ENCODE measurements around the gene FARS2.

Gene FARS2

DNA sequence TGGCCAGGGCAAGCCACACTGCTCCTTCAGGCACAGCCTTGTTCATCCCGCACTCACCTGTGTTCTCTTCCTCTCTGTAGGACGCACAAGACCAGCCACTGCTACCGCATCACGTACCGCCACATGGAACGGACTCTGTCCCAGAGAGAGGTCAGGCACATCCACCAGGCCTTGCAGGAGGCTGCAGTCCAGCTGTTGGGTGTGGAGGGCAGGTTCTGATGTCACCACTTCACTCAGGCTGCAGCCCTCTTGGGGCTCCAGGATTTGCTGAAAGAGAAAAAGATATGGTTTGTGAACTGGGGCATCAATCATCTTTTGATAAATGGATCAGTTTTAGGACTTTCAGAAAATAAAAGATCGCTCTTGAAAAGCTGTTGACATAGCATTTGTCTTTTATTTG is 509.9 kb downstream of the FARS2 start:
- Histone ChIP-seq H2BK120ac (ENCODE audit: insufficient read depth, low read length, poor library complexity) (no peak overlapping the region), H4K91ac (ENCODE audit: low read depth, low read length) (no peak overlapping the region), H3K36me3 (ENCODE audit: control insufficient read depth in 1 of 2, insufficient read depth in 2 of 2, low read length in 2 of 2) (no peaks in the 10 kb centered on the region), H3K4ac (ENCODE audit: low read depth, low read length) (no peak overlapping the region), H3K4me3 (ENCODE audit: low read depth, low read length) (no peak overlapping the region), H3K23ac (ENCODE audit: low read length) (no peak overlapping the region), H3K18ac (ENCODE audit: low read length) (no peak overlapping the region), H2BK5ac (ENCODE audit: low read depth, low read length, poor library complexity) (no peak overlapping the region), H3K4me2 (ENCODE audit: low read length) (no peak overlapping the region), H3K9me3 (ENCODE audit: insufficient read depth, low read depth, low read length) (peaks cover 2% of the 10 kb centered on the region), H2AFZ (ENCODE audit: insufficient read depth, low read length, poor library complexity) (no peak overlapping the region), H4K8ac (ENCODE audit: low read depth, low read length) (no peak overlapping the region), H3K4me1 (ENCODE audit: control insufficient read depth in 1 of 2, insufficient read depth in 2 of 2, low read length in 2 of 2) (peaks cover 5 to 6% of the 10 kb centered on the region in 2 experiments), H3K27ac (ENCODE audit: low read depth, low read length) (no peak overlapping the region), H3K27me3 (ENCODE audit: insufficient read depth, low read length) (no peaks in the 10 kb centered on the region), H2BK12ac (ENCODE audit: low read length) (no peak overlapping the region), H3K14ac (ENCODE audit: low read length) (no peak overlapping the region), H3K79me1 (ENCODE audit: low read length) (no peaks in the 10 kb centered on the region), H4K12ac (ENCODE audit: low read depth, low read length) (no peak overlapping the region), H2AK5ac (ENCODE audit: low read length) (no peak overlapping the region), H3K79me2 (ENCODE audit: control insufficient read depth, insufficient read depth, low read length, poor library complexity) (no peaks in the 10 kb centered on the region), H3K9ac (ENCODE audit: low read length) (no peak overlapping the region)
- DNase-seq: no peak
- no CpG with 5 or more reads among the region's 7 CpGs for WGBS (ENCODE audit: extremely low coverage, insufficient coverage, insufficient read length)

DNA sequence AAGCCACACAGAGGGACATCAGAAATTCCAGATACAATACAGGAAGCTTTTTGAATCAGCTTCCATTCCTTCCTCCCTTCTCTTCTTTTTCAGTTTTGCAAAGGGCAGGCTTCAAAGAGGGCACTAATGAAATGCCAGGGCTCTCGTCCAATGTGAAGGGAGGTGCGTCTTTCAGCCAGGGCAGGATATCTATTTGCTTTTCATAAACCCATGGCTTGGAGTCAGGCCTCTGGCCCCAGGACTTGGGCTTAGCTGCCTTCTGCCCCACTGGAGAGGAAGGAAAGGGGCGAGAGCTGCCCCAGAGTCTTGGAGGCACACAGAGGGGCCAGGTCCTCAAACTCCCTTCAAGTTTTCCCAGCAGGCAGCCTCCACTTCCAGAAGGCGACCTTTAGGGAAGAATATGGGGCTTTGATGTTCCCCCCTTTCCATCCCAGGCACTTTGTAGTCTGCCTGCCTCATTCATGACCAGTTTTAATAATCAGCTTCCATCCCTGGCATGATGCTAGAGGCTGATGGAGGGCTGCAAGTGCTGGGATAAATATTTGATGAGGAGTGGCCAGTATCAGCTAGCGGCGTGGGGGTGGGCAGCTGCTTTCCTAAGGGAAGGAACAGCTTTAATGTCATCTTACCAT is 510.6 kb downstream of the FARS2 start:
- WGBS (ENCODE audit: extremely low coverage, insufficient coverage, insufficient read length): no CpG with 5 or more reads among the region's 6 CpGs

DNA sequence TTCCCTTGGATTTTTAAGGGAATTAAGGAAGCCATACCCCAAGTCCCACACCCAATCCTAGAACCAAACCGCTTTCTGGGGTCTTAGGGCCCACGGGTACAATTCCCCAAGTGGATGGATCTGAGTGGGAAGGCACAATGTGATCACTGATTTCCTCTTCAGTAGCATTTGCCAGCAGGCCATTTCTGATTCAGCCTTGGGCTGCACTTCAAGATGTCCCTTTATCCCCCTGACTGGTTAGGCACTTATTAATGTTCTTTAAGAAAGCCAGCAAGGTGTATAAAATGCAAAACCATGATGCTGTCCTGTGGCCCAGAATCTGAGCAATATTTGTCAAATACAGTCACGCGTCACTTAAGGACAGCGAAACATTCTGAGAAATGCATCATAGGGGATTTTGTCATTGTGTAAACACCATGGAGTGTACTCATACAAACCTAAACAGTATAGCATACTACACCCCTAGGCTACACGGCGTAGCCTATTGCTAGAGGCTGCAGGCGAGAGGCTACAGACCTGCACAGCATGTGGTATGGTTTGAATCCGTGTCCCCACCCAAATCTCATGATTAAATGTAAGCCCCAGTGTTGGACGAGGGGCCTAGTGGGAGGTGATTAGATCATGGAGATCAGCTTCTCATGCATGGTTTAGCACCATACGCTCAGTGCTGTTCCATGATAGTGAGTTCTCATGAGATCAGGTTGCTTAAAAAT is 511.3 kb downstream of the FARS2 start:
- peaks cover 2% of the 10 kb centered on the region for H3K9me3 ChIP-seq (ENCODE audit: insufficient read depth, low read depth, low read length)
- H3K36me3 ChIP-seq (ENCODE audit: control insufficient read depth in 1 of 2, insufficient read depth in 2 of 2, low read length in 2 of 2): no peaks in the 10 kb centered on the region
- WGBS (ENCODE audit: extremely low coverage, insufficient coverage, insufficient read length): no CpG with 5 or more reads among the region's 11 CpGs
- no peak overlapping the region for H4K91ac ChIP-seq (ENCODE audit: low read depth, low read length)
- H2BK5ac ChIP-seq (ENCODE audit: low read depth, low read length, poor library complexity): no peak overlapping the region
- H3K18ac ChIP-seq (ENCODE audit: low read length): no peak overlapping the region
- H2AK5ac ChIP-seq (ENCODE audit: low read length): no peak overlapping the region
- H2AFZ ChIP-seq (ENCODE audit: insufficient read depth, low read length, poor library complexity): no peak overlapping the region
- H3K79me1 ChIP-seq (ENCODE audit: low read length): no peaks in the 10 kb centered on the region
- no peak overlapping the region for H3K14ac ChIP-seq (ENCODE audit: low read length)
- H3K23ac ChIP-seq (ENCODE audit: low read length): no peak overlapping the region
- no peak overlapping the region for H3K4me2 ChIP-seq (ENCODE audit: low read length)
- H3K4me1 ChIP-seq (ENCODE audit: control insufficient read depth in 1 of 2, insufficient read depth in 2 of 2, low read length in 2 of 2): peaks cover 5 to 6% of the 10 kb centered on the region in 2 experiments
- H3K79me2 ChIP-seq (ENCODE audit: control insufficient read depth, insufficient read depth, low read length, poor library complexity): no peaks in the 10 kb centered on the region
- H4K12ac ChIP-seq (ENCODE audit: low read depth, low read length): no peak overlapping the region
- no peak overlapping the region for H3K9ac ChIP-seq (ENCODE audit: low read length)
- DNase-seq: peak; percentile 93 to 97
- H2BK120ac ChIP-seq (ENCODE audit: insufficient read depth, low read length, poor library complexity): no peak overlapping the region
- H2BK12ac ChIP-seq (ENCODE audit: low read length): no peak overlapping the region
- H4K8ac ChIP-seq (ENCODE audit: low read depth, low read length): no peak overlapping the region
- no peak overlapping the region for H3K4ac ChIP-seq (ENCODE audit: low read depth, low read length)
- no peaks in the 10 kb centered on the region for H3K27me3 ChIP-seq (ENCODE audit: insufficient read depth, low read length)
- H3K4me3 ChIP-seq (ENCODE audit: low read depth, low read length): no peak overlapping the region
- H3K27ac ChIP-seq (ENCODE audit: low read depth, low read length): no peak overlapping the region

More for the DNA sequence above, 510.6 kb downstream of the FARS2 start:
- Histone ChIP-seq H2AFZ (ENCODE audit: insufficient read depth, low read length, poor library complexity) (no peak overlapping the region), H3K4ac (ENCODE audit: low read depth, low read length) (no peak overlapping the region), H3K4me2 (ENCODE audit: low read length) (no peak overlapping the region), H3K4me1 (ENCODE audit: control insufficient read depth in 1 of 2, insufficient read depth in 2 of 2, low read length in 2 of 2) (peaks cover 5 to 6% of the 10 kb centered on the region in 2 experiments), H3K27me3 (ENCODE audit: insufficient read depth, low read length) (no peaks in the 10 kb centered on the region), H4K8ac (ENCODE audit: low read depth, low read length) (no peak overlapping the region), H2BK12ac (ENCODE audit: low read length) (no peak overlapping the region), H2AK5ac (ENCODE audit: low read length) (no peak overlapping the region), H2BK5ac (ENCODE audit: low read depth, low read length, poor library complexity) (no peak overlapping the region), H3K79me1 (ENCODE audit: low read length) (no peaks in the 10 kb centered on the region), H3K27ac (ENCODE audit: low read depth, low read length) (no peak overlapping the region), H4K91ac (ENCODE audit: low read depth, low read length) (no peak overlapping the region), H3K9me3 (ENCODE audit: insufficient read depth, low read depth, low read length) (peaks cover 2% of the 10 kb centered on the region), H3K79me2 (ENCODE audit: control insufficient read depth, insufficient read depth, low read length, poor library complexity) (no peaks in the 10 kb centered on the region), H2BK120ac (ENCODE audit: insufficient read depth, low read length, poor library complexity) (no peak overlapping the region), H3K4me3 (ENCODE audit: low read depth, low read length) (no peak overlapping the region), H3K14ac (ENCODE audit: low read length) (no peak overlapping the region), H3K9ac (ENCODE audit: low read length) (no peak overlapping the region), H3K23ac (ENCODE audit: low read length) (no peak overlapping the region), H3K18ac (ENCODE audit: low read length) (no peak overlapping the region), H4K12ac (ENCODE audit: low read depth, low read length) (no peak overlapping the region), H3K36me3 (ENCODE audit: control insufficient read depth in 1 of 2, insufficient read depth in 2 of 2, low read length in 2 of 2) (no peaks in the 10 kb centered on the region)
- DNase-seq: no peak

DNA sequence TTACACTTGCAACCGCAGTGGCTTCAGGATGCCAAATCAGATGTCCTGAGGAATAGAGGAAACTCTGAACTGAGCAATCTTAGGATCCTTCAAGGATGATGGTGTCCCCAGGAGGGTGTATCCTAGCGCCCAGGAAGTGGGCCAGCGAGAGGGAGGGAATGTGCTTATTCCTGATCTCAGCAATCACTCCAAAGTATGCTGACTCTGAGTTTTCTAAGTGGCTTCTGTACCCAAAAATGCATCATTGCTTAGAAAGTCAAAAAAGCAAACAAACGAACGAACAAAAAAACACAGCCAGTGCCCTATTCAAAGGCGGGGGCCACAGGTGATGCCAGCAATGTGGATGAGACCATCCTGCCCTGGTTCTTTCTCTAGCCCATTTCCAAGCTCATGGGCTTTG is 514.8 kb downstream of the FARS2 start:
- Histone ChIP-seq H3K9ac (ENCODE audit: low read length) (no peak overlapping the region), H3K4ac (ENCODE audit: low read depth, low read length) (no peak overlapping the region), H4K8ac (ENCODE audit: low read depth, low read length) (no peak overlapping the region), H3K27me3 (ENCODE audit: insufficient read depth, low read length) (no peaks in the 10 kb centered on the region), H4K12ac (ENCODE audit: low read depth, low read length) (no peak overlapping the region), H3K4me3 (ENCODE audit: low read depth, low read length) (no peak overlapping the region), H3K27ac (ENCODE audit: low read depth, low read length) (no peak overlapping the region), H3K23ac (ENCODE audit: low read length) (no peak overlapping the region), H4K91ac (ENCODE audit: low read depth, low read length) (no peak overlapping the region), H3K18ac (ENCODE audit: low read length) (no peak overlapping the region), H3K36me3 (ENCODE audit: control insufficient read depth in 1 of 2, insufficient read depth in 2 of 2, low read length in 2 of 2) (no peaks in the 10 kb centered on the region), H3K79me1 (ENCODE audit: low read length) (no peaks in the 10 kb centered on the region), H3K4me2 (ENCODE audit: low read length) (no peak overlapping the region), H3K14ac (ENCODE audit: low read length) (no peak overlapping the region), H2AK5ac (ENCODE audit: low read length) (no peak overlapping the region), H3K4me1 (ENCODE audit: control insufficient read depth in 1 of 2, insufficient read depth in 2 of 2, low read length in 2 of 2) (peaks cover 5 to 6% of the 10 kb centered on the region in 2 experiments), H2AFZ (ENCODE audit: insufficient read depth, low read length, poor library complexity) (no peak overlapping the region), H2BK12ac (ENCODE audit: low read length) (no peak overlapping the region), H2BK5ac (ENCODE audit: low read depth, low read length, poor library complexity) (no peak overlapping the region), H2BK120ac (ENCODE audit: insufficient read depth, low read length, poor library complexity) (no peak overlapping the region), H3K9me3 (ENCODE audit: insufficient read depth, low read depth, low read length) (no peaks in the 10 kb centered on the region), H3K79me2 (ENCODE audit: control insufficient read depth, insufficient read depth, low read length, poor library complexity) (no peaks in the 10 kb centered on the region)
- WGBS (ENCODE audit: extremely low coverage, insufficient coverage, insufficient read length): no CpG with 5 or more reads among the region's 6 CpGs
- no peak for DNase-seq
